Stimulated activated CD4-positive, alpha-beta T cell treated with anti-CD3 and anti-CD28 coated beads, Interleukin-4, amount 100 ng/mL, for 1 hour (primary cell): ENCODE results near the gene KDM7A.
"Not testable (repeated sequence)": the region's sequence is repeated elsewhere in the genome, so short reads cannot be mapped to it uniquely, and the experiment has no call there.

Source experiments
- DNase-seq: peaks from one replicate; pipeline ENCODE4 v3.0.0-alpha.2; 2020

KDM7A gene, protein sequence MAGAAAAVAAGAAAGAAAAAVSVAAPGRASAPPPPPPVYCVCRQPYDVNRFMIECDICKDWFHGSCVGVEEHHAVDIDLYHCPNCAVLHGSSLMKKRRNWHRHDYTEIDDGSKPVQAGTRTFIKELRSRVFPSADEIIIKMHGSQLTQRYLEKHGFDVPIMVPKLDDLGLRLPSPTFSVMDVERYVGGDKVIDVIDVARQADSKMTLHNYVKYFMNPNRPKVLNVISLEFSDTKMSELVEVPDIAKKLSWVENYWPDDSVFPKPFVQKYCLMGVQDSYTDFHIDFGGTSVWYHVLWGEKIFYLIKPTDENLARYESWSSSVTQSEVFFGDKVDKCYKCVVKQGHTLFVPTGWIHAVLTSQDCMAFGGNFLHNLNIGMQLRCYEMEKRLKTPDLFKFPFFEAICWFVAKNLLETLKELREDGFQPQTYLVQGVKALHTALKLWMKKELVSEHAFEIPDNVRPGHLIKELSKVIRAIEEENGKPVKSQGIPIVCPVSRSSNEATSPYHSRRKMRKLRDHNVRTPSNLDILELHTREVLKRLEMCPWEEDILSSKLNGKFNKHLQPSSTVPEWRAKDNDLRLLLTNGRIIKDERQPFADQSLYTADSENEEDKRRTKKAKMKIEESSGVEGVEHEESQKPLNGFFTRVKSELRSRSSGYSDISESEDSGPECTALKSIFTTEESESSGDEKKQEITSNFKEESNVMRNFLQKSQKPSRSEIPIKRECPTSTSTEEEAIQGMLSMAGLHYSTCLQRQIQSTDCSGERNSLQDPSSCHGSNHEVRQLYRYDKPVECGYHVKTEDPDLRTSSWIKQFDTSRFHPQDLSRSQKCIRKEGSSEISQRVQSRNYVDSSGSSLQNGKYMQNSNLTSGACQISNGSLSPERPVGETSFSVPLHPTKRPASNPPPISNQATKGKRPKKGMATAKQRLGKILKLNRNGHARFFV

DNA sequence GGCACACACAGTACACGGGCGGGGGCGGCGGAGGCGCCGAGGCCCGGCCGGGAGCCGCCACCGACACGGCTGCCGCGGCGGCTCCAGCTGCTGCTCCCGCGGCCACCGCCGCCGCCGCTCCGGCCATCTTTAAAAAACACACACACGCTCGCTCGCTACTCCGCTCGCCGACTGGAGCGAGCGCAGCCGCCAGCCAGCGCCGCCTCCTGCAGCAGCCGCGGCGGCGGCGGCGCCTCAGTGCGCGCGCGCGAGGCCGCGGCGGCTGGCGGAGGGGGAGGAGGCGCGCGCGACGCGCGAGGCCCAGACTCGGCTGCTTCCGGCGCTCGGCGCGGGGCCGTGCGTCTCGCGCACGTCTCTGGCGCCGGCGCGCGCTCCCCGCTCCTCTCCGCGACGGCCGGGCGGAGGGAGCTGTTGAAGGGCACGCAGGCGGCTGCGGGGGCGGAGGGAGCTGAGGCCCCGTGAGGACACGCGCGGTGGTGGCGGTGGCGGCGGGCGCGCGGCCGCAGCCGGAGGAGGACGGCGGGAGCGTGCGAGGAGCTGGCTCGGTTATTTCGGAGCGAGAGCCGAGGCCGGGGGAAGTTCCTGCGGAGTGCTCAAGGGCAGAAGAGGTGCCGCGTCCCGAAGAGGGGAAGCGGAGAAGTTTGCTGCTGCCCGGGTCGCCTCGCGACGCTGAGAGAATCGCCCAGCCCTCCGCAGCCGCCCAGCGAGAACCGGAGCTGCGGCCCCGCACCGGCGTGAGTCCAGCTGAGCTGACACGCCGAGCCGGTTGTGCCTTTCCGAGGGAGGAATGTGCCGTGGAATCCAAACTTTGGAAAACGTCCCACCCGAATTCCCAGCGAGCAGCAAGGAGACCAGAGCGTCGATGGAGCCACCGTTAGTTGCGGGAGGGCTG is at the start of gene KDM7A:
KDM7A (minus strand) TSS at position 173 of the 892 bp plus-strand sequence; CDS start at position 127, 46 bp downstream.
- DNase-seq = peak; percentile 95

DNA sequence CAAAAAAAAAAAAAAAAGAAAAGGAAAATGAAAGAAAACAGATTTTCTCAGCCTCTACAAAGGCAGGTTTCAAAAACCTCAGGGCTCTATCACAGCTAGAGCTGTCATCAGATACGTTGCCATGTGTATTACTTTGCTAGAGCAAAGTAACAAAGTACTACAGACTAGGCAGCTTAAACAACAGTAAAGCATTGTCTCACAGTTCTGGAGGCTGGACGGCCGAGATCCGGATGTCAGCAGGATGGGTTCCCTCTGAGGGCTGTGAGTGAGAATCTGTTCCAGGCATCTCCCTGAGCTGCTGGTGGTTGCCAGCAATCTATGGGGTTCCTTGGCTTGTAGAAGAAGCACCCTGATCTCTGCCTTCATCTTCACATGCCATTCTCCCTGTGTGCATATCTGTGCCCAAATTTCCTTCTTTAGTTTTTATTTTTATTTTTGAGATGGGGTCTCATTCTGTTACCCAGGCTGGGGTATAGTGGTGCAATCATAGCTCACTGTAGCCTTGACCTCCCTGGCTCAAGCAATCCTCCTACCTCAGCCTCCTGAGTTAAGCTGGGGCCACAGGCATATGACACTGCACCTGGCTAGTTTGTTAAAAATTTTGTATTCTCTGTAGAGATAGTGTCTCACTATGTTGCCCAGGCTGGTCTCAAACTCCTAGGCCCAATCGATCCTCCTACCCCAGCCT is 48.9 kb upstream of the KDM7A start:
- DNase-seq = no peak

DNA sequence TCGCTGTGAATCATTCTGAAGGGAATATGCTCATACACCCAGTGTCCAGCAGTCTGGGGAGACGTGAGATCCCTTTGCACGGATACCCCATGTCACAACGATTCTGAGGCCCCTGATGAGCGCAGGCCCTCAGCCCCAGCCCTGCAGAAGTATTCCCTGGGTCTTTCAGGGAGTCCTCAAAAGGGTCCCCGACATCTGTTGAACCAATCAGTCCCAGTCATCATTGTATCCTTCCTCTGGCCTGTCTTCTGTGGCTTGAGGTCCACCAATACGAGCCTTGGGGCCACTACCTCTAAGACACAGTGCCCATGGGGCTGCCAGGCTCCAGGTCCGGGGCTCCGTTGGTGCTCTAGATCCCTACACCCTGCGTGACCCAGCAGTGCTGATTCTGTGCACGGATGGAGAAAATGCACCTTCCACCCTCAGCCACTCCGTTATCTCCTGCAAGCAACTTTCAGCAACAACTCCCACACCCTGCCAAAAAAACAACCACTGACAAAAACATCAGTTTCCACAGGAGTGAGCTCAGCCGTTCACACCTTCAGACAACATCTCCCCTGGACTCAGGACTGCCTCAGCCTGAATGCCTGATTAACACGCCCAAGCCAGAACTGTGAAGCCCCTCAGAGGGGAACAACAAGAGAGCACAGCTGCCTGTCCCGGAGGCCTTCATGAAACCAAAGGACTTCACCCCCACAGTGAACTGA is 46.9 kb upstream of the KDM7A start:
- DNase-seq = no peak

DNA sequence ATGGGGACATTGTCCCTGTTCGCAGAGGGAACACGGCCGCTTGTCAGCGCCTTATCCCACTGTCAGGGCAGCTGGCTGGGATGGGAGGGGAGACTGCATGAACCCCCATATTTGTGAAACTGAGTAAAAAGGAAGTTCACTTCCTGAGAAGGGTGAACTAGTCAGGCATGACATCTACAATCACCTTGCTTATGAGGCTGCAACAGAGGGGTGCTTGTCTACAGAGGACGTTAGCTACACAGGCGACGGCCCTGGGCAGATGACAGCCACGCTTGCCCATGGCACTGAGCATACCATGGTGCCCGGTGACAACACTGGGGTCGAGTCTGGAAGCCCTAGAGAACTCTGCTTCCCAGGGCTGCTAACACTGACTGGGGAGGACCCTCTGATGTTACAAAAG is 46.0 kb upstream of the KDM7A start:
- no peak for DNase-seq

GRCh38 chr7:140219672-140220524 is 43.1 kb upstream of the KDM7A start:
- DNase-seq = no peak

GRCh38 chr7:140218656-140219055 is 41.9 kb upstream of the KDM7A start:
- no peak for DNase-seq

DNA sequence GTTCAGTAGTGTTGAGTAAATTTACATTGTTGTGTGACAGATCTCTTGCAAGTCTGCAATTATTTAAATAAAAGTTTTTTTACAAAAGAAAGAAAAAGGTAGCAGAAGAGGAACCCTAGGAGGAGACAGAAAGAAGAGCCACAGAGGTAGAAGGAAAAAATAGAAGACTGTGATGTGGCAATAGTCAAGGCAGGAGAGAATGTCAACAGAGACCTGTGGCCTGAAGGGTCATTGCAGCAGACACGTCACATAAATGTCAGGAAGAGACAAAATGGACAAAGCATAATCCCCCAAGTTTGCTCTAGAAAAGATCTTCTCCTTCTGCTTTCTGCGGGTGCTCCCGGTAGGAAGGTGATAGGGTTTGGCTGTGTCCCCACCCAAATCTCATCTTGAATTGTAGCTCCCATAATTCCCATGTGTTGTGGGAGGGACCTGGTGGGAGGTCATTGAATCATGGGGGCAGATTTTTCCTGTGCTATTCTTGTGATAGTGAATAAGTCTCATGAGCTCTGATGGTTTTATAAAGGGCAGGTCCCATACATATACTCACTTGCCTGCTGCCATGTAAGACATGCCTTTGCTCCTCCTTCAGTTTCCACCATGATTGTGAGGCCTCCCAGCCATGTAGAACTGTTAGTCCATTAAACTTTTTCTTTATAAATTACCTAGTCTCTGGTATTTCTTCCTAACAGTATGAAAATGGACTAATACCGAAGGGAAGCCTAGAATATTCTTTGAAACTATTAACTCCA is 41.1 kb upstream of the KDM7A start:
- no peak for DNase-seq

DNA sequence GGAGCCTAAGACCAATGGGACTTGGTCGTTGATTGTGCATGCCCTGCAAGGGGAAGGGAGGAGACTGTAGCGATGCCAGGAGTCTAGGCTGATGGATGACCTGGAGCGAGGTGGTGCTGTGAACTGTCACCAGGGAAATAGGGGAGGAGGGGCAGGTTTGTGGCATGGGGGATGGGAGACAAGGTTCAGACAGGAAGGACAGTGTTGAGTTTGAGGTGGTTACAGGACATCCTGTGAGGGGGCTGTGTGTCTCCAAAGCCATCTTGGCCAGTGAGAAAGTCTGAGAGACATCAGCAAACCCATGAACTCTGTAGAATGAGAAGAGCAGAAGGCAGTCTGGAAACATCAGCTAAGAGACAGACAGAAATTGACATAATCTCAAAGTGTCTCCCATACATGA is 38.5 kb upstream of the KDM7A start:
- DNase-seq = no peak

- no peak for DNase-seq
These were observed 37.4 kb upstream of the KDM7A start for GRCh38 chr7:140214075-140214684.

- DNase-seq = no peak
These were observed 36.9 kb upstream of the KDM7A start for GRCh38 chr7:140213684-140214074.

DNA sequence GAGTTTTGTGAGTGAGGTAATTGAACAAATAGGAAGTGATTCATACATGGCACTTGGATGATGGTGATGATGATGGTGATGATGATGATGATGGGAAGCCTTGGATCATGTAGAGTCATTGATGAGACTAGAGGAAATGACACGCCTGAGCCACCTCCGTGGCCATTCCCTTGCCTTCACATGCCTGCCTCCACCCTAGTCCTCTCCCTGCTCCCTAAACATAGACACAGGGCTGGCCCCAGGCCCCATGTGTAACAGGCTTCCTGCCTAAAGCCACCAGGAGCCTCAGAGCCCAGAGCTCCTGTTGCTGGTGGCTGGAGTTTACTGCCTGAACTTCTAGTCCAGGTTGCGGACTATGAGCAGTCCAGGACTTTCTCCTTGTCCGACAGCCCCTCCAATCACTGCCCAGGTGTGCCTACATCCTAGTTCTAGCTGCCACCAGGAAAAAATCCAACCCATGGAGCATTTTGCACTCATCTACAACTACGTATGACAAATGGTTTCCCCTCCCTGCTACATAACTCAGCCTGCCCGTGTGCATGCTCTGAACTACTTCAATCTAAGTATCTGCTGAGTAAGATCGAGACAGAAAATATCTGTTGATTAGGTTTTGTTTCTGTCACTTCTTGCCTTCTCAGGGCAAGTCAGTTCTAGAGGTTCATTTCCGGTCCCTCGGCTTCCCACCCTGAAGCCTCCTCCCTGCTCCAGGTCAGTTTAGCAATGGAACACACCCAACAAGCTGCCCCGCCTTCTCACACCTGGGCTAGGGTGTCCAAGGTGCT is 35.5 kb upstream of the KDM7A start:
- no peak for DNase-seq

DNA sequence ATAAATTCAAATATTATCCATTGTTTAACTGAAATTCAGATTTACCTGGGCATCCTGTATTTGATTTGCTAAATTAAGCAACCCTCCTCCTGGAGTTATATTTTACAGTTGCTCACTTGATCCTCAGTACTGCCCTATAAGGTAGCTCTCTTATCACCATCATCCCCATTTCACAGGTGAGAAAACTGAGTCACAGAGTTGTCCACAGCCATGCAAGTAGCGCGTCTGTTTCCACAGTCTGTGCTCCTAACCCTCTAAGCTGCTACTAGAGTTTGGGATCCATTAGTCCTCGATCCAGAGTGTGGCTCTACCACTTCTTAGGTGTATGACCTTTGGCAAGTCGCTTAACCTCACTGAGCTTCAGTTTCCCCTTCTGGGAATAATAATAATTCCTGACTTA is 34.9 kb upstream of the KDM7A start:
- no peak for DNase-seq

DNA sequence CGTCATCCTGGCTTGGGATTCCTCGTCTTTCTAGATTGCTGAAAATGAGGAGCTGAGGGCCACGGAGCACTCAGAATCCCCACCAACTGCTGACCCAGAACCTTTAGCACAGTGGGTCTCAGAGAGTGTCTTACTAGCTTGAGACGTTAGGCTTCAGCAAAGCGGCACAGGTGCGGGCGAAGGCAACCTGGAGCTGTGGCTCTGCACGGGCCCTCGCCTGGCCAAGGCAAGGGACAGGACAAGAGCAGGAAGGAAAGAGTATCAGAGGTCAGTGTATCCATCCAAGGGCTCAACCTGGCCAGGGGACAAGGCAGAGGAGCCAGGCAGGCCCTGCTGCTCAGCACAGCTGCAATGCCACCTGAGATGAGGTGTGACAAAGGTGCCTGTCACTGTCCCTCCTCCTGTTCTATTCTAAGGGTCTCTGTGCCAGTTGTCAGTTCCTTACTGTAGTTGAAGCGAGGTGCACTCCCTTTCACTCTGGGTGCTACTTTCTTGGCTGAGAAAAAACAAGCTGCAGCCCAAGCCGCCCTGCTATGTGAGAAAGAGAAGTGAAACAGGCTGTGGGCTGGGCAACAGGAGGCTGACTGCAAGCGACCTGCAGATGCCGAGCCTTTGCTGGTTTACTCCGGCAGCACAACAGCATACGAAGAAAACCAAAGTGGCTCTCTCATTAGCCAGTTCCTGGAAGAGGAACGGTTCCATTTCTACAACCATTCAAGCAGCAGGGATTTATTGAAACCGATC is 33.3 kb upstream of the KDM7A start:
- peak; percentile 54 for DNase-seq

GRCh38 chr7:140206616-140207389 is 30.0 kb upstream of the KDM7A start:
- DNase-seq = no peak

- DNase-seq = no peak
These were observed 28.8 kb upstream of the KDM7A start for GRCh38 chr7:140205600-140205999.

DNA sequence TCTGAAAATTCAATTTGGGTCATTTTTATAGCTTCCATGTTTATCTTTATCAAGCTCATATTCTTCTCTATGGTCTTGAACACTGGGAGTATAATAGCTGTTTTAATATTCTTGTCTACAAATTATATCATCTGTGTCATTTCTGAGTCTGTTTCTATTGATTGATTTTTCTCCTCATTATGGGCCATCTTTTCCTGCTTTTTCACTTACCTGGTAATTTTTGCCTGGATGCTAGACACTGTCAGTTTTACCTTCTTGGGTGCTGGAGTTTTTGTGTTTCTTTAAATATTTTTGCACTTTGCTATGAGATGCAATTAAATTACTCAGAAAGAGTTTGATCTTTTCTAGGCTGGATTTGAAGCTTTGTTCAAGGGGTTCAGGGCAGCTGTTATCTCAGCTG is 26.8 kb upstream of the KDM7A start:
- no peak for DNase-seq

DNA sequence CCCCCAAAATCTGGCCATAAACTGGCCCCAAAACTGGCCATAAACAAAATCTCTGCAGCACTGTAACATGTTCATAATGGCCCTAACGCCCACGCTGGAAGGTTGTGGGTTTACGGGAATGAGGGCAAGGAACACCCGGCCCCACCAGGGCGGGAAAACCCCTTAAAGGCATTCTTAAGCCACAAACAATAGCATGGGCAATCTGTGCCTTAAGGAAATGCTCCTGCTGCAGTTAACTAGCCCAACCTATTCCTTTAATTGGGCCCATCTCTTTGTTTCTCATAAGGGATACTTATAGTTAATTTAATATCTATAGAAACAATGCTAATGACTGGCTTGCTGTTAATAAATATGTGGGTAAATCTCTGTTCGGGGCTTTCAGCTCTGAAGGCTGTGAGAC is 26.2 kb upstream of the KDM7A start:
- not testable (repeated sequence) for DNase-seq
